Measurements from ENCODE around the gene MFGE8.
A peak's percentile ranks its signal among the peaks of the same experiment; 100 is the strongest.

Gene MFGE8

GRCh38 chr15:88859550-88859949 lies 53.6 kb downstream of the MFGE8 start:
- no peak for TF ChIP-seq CTCF (IDR thresholded peaks at IDR 0.05; ENCODE audit: unreplicated experiment in 3 of 3)
- H3K4me1 Mint-ChIP-seq: no peaks in the 10 kb centered on the region
- no peak overlapping the region for H3K4me3 Mint-ChIP-seq
- peaks cover 16% of the 10 kb centered on the region for H3K27me3 Mint-ChIP-seq (ENCODE audit: low read depth)
- no peaks in the 10 kb centered on the region for H3K36me3 Mint-ChIP-seq (ENCODE audit: low read depth)
- peaks cover 3% of the 10 kb centered on the region for H3K9me3 Mint-ChIP-seq
- H3K27ac Mint-ChIP-seq: no peak overlapping the region

- Mint-ChIP-seq H3K36me3 (ENCODE audit: low read depth) (no peaks in the 10 kb centered on the region), H3K27ac (no peak overlapping the region), H3K4me1 (no peaks in the 10 kb centered on the region), H3K9me3 (peaks cover 3% of the 10 kb centered on the region), H3K4me3 (no peak overlapping the region), H3K27me3 (ENCODE audit: low read depth) (peaks cover 22% of the 10 kb centered on the region)
- TF ChIP-seq CTCF (IDR thresholded peaks at IDR 0.05; ENCODE audit: unreplicated experiment in 3 of 3): no peak
These were observed 54.2 kb downstream of the MFGE8 start for GRCh38 chr15:88858934-88859333.

- Mint-ChIP-seq H3K9me3 (peaks cover 3% of the 10 kb centered on the region), H3K27me3 (ENCODE audit: low read depth) (peaks cover 24% of the 10 kb centered on the region), H3K4me3 (no peak overlapping the region), H3K27ac (no peak overlapping the region), H3K4me1 (no peaks in the 10 kb centered on the region), H3K36me3 (ENCODE audit: low read depth) (no peaks in the 10 kb centered on the region)
- TF ChIP-seq CTCF (IDR thresholded peaks at IDR 0.05; ENCODE audit: unreplicated experiment in 3 of 3): no peak
These were observed 60.7 kb downstream of the MFGE8 start for GRCh38 chr15:88852476-88852875.

GRCh38 chr15:88849376-88850072 lies 63.7 kb downstream of the MFGE8 start:
- Mint-ChIP-seq H3K36me3 (ENCODE audit: low read depth) (no peaks in the 10 kb centered on the region), H3K4me1 (no peaks in the 10 kb centered on the region), H3K27ac (peak overlapping the region in 1 of 3 experiments; percentile 53), H3K4me3 (no peak overlapping the region), H3K9me3 (no peaks in the 10 kb centered on the region), H3K27me3 (ENCODE audit: low read depth) (peaks cover 16% of the 10 kb centered on the region)
- no peak for TF ChIP-seq CTCF (IDR thresholded peaks at IDR 0.05; ENCODE audit: unreplicated experiment in 3 of 3)
